ENCODE measurements around the gene CD48. TPM values are rescaled to one million over a fixed set of nuclear protein-coding genes. Genes with fewer than 3 reads are reported as not detected.

The CD48 gene
- total RNA-seq, 2 donors from 2014 or later, result 215 to 220 TPM

DNA sequence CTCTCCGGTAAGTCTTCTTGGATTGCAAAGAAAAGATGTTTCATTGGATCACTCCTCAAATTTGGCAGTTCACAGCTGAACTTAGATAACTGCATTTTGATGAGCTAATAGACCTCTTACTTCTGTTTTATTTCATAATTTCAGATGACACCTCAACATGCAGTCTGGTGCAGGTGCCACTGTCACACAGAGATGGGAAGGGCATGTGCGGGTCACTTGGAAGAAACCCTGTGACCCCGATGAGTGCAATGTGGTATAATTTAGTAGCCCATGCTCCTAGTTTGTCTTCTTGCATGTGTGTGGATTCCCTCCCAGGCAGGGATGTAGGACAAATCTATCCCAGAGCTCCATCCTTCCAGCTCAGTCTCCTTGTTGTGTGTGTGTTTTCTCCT is 64.3 kb downstream of the CD48 start:
- Mint-ChIP-seq H3K9me3 (peaks cover 0 to 4% of the 10 kb centered on the region in 2 donors), H3K4me3 (peak overlapping the region; percentile 98 to 99), H3K36me3 (ENCODE audit: insufficient read depth in 2 of 2) (peaks cover 19 to 23% of the 10 kb centered on the region in 2 donors), H3K4me1 (ENCODE audit: low read depth) (peaks cover 66% of the 10 kb centered on the region), H3K27me3 (ENCODE audit: low read depth) (no peaks in the 10 kb centered on the region), H3K27ac (peak overlapping the region; percentile 100)
- ATAC-seq (replicated peaks in 1 of 2), result peak; percentile 14 to 35
- DNase-seq, result no peak

- Mint-ChIP-seq H3K36me3 (ENCODE audit: insufficient read depth in 2 of 2) (peaks cover 21 to 23% of the 10 kb centered on the region in 2 donors), H3K9me3 (peaks cover 0 to 4% of the 10 kb centered on the region in 2 donors), H3K4me3 (peak within 1 kb of the TSS; percentile 98 to 99), H3K4me1 (ENCODE audit: low read depth) (peaks cover 66% of the 10 kb centered on the region), H3K27me3 (ENCODE audit: low read depth) (no peaks in the 10 kb centered on the region), H3K27ac (peak within 1 kb of the TSS; percentile 100)
- ATAC-seq (replicated peaks in 1 of 2) (peak; percentile 78), DNase-seq (peak; percentile 45 to 53)
These were observed 64.8 kb downstream of the CD48 start, which contains the start of gene SLAMF1 for GRCh38 chr1:160646711-160647328. SLAMF1 (minus strand) TSS chr1:160647044; CDS start chr1:160646945, 99 bp downstream.

- ATAC-seq (replicated peaks in 1 of 2) (no peak), DNase-seq (no peak)
- Mint-ChIP-seq H3K27me3 (ENCODE audit: low read depth) (no peaks in the 10 kb centered on the region), H3K4me3 (peak overlapping the region; percentile 98 to 99), H3K36me3 (ENCODE audit: insufficient read depth in 2 of 2) (peaks cover 24 to 26% of the 10 kb centered on the region in 2 donors), H3K4me1 (ENCODE audit: low read depth) (peaks cover 66% of the 10 kb centered on the region), H3K27ac (peak overlapping the region; percentile 100), H3K9me3 (peaks cover 0 to 4% of the 10 kb centered on the region in 2 donors)
These were observed 65.4 kb downstream of the CD48 start for GRCh38 chr1:160646180-160646579.

DNA sequence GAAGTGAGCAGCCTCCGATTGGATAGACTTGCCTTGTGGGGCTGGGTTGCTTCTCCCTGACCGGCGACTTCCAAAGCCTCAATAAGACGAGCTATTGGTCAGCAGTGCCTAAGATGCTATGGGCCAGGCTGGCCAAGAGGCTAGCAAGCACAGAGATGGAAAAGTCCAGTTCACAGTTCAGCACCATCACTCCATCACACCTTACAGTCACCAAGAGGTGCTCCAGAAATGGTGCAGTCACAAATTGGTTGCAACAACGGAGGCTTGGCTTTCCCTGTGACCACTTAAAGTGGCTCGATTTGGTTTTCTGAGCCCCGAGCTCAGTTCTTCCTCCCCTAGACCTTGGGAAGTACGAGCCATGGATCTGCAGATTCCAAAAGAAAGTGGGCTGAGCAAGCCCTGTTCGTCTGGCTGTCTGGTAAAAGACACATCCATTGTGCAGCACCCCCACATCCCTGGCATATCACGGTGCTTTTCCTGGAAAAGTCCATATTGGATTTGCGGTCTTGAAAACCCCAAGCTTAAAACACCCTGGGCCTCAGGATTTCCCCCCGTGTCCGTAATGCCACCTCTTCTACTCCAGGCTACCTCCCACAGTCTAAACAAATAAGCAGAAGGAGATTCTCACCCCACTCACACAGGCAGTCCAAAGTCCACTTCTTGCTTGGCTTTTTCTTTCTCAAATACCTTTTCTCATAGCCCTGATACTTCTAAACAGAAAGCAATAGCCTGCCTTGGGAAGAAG is 66.1 kb downstream of the CD48 start:
- H3K36me3 Mint-ChIP-seq (ENCODE audit: insufficient read depth in 2 of 2), result peaks cover 26 to 28% of the 10 kb centered on the region in 2 donors
- peaks cover 66% of the 10 kb centered on the region for H3K4me1 Mint-ChIP-seq (ENCODE audit: low read depth)
- ATAC-seq (replicated peaks in 1 of 2), result no peak
- no peaks in the 10 kb centered on the region for H3K27me3 Mint-ChIP-seq (ENCODE audit: low read depth)
- H3K27ac Mint-ChIP-seq, result peak overlapping the region; percentile 100
- no peak for DNase-seq
- H3K4me3 Mint-ChIP-seq, result peak overlapping the region; percentile 98 to 99
- H3K9me3 Mint-ChIP-seq, result peaks cover 0 to 4% of the 10 kb centered on the region in 2 donors

DNA sequence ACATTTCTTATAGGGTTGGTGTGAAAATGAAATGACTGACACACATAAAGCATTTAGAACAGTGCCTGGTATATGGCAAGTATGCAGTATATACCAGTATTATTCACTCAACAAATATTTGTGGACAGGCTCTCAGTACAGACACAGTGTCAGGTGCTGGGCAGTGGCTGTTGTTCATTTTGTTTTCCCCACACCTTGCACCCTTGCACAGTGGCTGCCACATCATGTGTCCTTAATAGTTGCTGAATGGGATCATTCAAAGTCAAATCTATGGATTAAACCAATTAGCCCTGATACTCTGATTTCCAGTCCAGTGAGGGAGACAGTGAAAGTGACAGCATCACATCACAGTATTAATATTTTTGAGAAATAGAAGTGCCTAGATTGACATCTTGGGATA is 67.2 kb downstream of the CD48 start:
- no peak for ATAC-seq (replicated peaks in 1 of 2)

DNA sequence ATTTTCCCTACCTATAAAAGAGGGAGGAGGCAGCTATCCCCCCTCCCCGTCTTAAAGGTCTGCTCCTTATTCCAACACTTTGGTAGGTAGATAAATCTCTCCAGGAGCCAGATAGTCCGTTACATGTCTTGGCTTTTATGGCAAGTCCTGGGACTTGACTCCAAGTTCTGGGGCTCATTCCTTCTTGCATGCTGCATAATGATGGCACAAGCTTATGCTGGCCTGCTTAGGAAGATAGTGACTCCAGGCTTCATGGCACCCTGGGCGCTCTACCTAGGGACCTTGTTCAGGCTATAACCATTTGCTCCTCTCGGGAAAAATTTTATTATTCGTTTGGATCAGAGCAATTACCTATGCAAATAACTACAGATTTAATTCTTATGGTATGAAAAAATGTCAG is 68.5 kb downstream of the CD48 start:
- H3K9me3 Mint-ChIP-seq, result no peaks in the 10 kb centered on the region
- ATAC-seq (replicated peaks in 1 of 2) (no peak), DNase-seq (no peak)
- H3K27me3 Mint-ChIP-seq (ENCODE audit: low read depth), result no peaks in the 10 kb centered on the region
- H3K4me3 Mint-ChIP-seq, result peak overlapping the region; percentile 98 to 99
- peaks cover 85% of the 10 kb centered on the region for H3K4me1 Mint-ChIP-seq (ENCODE audit: low read depth)
- peak overlapping the region; percentile 100 for H3K27ac Mint-ChIP-seq
- H3K36me3 Mint-ChIP-seq (ENCODE audit: insufficient read depth in 2 of 2), result peaks cover 40 to 42% of the 10 kb centered on the region in 2 donors

More for the DNA sequence above, 67.2 kb downstream of the CD48 start:
- H3K4me3 Mint-ChIP-seq, result peak overlapping the region; percentile 98 to 99
- H3K4me1 Mint-ChIP-seq (ENCODE audit: low read depth), result peaks cover 78% of the 10 kb centered on the region
- H3K27me3 Mint-ChIP-seq (ENCODE audit: low read depth), result no peaks in the 10 kb centered on the region
- peaks cover 31 to 34% of the 10 kb centered on the region in 2 donors for H3K36me3 Mint-ChIP-seq (ENCODE audit: insufficient read depth in 2 of 2)
- no peak for DNase-seq
- peaks cover 0 to 2% of the 10 kb centered on the region in 2 donors for H3K9me3 Mint-ChIP-seq
- peak overlapping the region; percentile 100 for H3K27ac Mint-ChIP-seq

DNA sequence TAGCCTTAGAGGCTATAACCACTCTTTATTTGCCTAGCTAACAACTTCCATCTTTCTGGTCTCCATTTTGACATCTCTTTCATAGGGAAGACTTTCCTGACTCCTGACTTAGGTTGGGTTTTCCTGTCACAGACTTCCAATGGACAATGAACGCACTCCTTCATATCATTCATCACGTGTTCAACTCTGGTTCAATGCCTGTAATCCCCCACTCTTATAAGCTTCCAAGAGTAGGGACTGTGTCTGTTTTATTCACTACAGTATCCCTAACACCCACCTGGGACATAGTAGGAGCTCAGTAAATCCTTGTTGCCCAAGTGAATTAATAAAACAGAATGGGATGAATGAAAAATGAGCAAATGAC is 69.4 kb downstream of the CD48 start:
- ATAC-seq (replicated peaks in 1 of 2) (no peak), DNase-seq (no peak)
- H3K4me1 Mint-ChIP-seq (ENCODE audit: low read depth), result peaks cover 85% of the 10 kb centered on the region
- peak overlapping the region; percentile 100 for H3K27ac Mint-ChIP-seq
- H3K27me3 Mint-ChIP-seq (ENCODE audit: low read depth), result no peaks in the 10 kb centered on the region
- H3K4me3 Mint-ChIP-seq, result peak overlapping the region; percentile 98 to 99
- peaks cover 41 to 48% of the 10 kb centered on the region in 2 donors for H3K36me3 Mint-ChIP-seq (ENCODE audit: insufficient read depth in 2 of 2)
- no peaks in the 10 kb centered on the region for H3K9me3 Mint-ChIP-seq

DNA sequence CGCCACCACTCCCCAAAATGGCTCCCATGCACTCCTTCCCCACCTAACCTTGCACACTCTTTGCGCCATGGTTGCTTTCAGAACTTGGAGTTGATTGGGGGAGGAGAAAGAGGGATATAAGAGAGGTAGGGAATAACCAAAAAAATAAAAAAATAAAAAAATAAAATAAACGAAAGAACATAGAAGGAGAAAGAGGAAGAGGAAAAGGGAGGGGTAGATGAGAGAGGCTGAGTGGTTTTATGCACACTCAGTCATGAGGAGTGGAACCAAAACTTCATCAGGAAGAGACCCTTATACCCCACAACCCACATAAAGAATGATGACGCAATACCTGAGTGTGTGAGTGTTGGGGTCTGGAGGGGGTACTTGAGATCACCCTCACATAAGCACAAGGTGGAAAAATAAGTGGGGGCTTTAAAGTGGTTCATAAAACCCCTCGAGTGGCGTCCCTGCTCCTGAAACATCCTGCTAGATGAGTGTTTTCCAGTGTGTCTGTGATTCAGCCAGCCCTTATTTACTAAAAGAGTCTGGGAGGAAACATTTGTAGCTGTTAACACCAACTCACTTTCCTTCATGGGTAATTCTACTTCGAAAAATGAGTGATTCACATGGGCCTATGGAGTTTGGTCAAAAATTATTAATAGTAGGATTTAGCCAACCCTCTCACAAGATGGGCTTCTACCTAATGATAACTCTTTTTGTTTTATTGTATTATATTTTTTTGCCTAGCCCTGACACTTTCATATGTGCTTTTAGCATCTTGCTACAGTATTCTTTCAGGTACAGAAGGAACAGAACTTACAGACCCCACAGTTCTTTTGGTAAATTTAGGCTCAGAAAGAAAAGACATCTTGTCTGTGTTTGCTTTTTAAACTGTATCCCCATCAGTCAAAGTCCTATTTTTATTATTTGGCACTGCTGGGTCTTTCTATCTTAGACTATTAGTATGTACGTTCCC is 70.0 kb downstream of the CD48 start:
- Mint-ChIP-seq H3K27ac (peak overlapping the region; percentile 100), H3K4me3 (peak overlapping the region; percentile 98 to 99), H3K36me3 (ENCODE audit: insufficient read depth in 2 of 2) (peaks cover 43 to 54% of the 10 kb centered on the region in 2 donors), H3K4me1 (ENCODE audit: low read depth) (peaks cover 88% of the 10 kb centered on the region), H3K9me3 (no peaks in the 10 kb centered on the region), H3K27me3 (ENCODE audit: low read depth) (no peaks in the 10 kb centered on the region)
- DNase-seq, result no peak
- ATAC-seq (replicated peaks in 1 of 2), result peak; percentile 34 to 43

- Mint-ChIP-seq H3K27me3 (ENCODE audit: low read depth) (no peaks in the 10 kb centered on the region), H3K9me3 (no peaks in the 10 kb centered on the region), H3K4me3 (peak overlapping the region; percentile 98 to 99), H3K27ac (peak overlapping the region; percentile 100), H3K4me1 (ENCODE audit: low read depth) (peaks cover 93% of the 10 kb centered on the region), H3K36me3 (ENCODE audit: insufficient read depth in 2 of 2) (peaks cover 39 to 54% of the 10 kb centered on the region in 2 donors)
- ATAC-seq (replicated peaks in 1 of 2) (peak; percentile 83 to 87), DNase-seq (no peak)
These were observed 71.1 kb downstream of the CD48 start for GRCh38 chr1:160640359-160641123.

DNA sequence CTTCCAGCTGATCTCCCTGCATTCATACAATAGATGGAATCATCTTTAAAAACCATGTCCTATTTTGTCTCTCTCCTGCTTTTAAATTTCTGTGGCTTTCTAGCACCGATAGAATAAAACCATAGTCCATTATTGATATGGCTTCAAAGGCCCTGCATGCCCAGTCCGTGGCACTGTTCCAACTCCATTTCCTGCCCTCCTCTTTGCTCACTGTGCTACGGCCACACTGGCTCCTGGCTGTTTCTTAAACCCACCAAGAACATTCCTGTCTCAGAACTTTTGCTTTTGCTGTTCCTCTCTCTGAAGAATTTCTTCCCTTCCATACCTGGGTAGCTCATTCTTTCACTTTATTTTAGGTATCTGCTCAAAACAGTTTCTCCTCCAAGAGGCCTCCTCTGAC is 72.0 kb downstream of the CD48 start:
- Mint-ChIP-seq H3K36me3 (ENCODE audit: insufficient read depth in 2 of 2) (peaks cover 38 to 54% of the 10 kb centered on the region in 2 donors), H3K27me3 (ENCODE audit: low read depth) (no peaks in the 10 kb centered on the region), H3K4me3 (peak overlapping the region; percentile 73 to 88), H3K4me1 (ENCODE audit: low read depth) (peaks cover 100% of the 10 kb centered on the region), H3K9me3 (no peaks in the 10 kb centered on the region), H3K27ac (peak overlapping the region; percentile 92)
- no peak for ATAC-seq (replicated peaks in 1 of 2)
- DNase-seq, result no peak

- Mint-ChIP-seq H3K9me3 (no peaks in the 10 kb centered on the region), H3K27ac (peak overlapping the region; percentile 92), H3K4me1 (ENCODE audit: low read depth) (peaks cover 100% of the 10 kb centered on the region), H3K27me3 (ENCODE audit: low read depth) (no peaks in the 10 kb centered on the region), H3K4me3 (peak overlapping the region; percentile 73 to 88), H3K36me3 (ENCODE audit: insufficient read depth in 2 of 2) (peaks cover 39 to 57% of the 10 kb centered on the region in 2 donors)
- DNase-seq, result no peak
- ATAC-seq (replicated peaks in 1 of 2), result no peak
These were observed 72.7 kb downstream of the CD48 start for GRCh38 chr1:160638926-160639325.

DNA sequence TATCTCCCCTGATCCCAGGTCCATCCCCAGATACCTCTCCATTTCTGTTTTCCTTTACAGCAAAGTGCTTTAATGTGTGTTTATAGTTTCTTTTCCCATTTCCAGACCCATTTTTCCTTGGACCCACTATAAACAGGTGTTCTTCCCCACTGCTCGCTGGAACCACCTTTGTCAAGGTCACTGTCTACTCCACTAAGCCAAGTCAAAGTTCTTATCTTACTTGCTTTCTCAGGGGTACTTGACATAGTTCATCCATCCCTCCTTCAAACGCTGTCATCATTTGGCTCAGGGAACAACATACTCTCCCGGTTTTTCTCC is 73.1 kb downstream of the CD48 start:
- ATAC-seq (replicated peaks in 1 of 2), result no peak

More for the DNA sequence above, 73.1 kb downstream of the CD48 start:
- H3K36me3 Mint-ChIP-seq (ENCODE audit: insufficient read depth in 2 of 2), result peaks cover 39 to 60% of the 10 kb centered on the region in 2 donors
- peak overlapping the region; percentile 92 for H3K27ac Mint-ChIP-seq
- no peaks in the 10 kb centered on the region for H3K9me3 Mint-ChIP-seq
- DNase-seq, result no peak
- no peaks in the 10 kb centered on the region for H3K27me3 Mint-ChIP-seq (ENCODE audit: low read depth)
- peak overlapping the region; percentile 73 to 88 for H3K4me3 Mint-ChIP-seq
- H3K4me1 Mint-ChIP-seq (ENCODE audit: low read depth), result peaks cover 100% of the 10 kb centered on the region
